Naive thymus-derived CD8-positive, alpha-beta T cell (primary cell): ENCODE results near the gene LKAAEAR1. TPM values are rescaled to one million over a fixed set of nuclear protein-coding genes. Genes with fewer than 3 reads are reported as not detected.

Experiments
- ATAC-seq, 2 donors: fragments of 150-1000 bp; cut with Tn5 transposase in 1 of 2; sonication (Bioruptor Pico), chemical (Tn5 transposase) in 1 of 2; 1 replicate in 1 of 2; 2 replicates in 1 of 2; pipeline ENCODE4 v1.10.0; 2021; ENCODE audit warnings: mild to moderate bottlenecking in 2 of 2, moderate library complexity in 2 of 2
- POLR2A ChIA-PET: fragments of 350-600 bp; sonication (Branson Sonifier 250); formaldehyde crosslinking; loops from one replicate; lab custom pipeline; 2021; ENCODE audit warnings: antibody characterized with exemption; lab: Charles Lee
- DNase-seq, 10 donors: peaks; one replicate each; pipeline versions ENCODE4 v3.0.0 to v3.0.0-alpha.2; 2020 to 2022
- H3K27ac Mint-ChIP-seq, 10 donors: one replicate each; pipeline ENCODE4 v1.8.0; 2020 to 2022; ENCODE audit warnings: mild to moderate bottlenecking in 10 of 10, mixed read lengths in 10 of 10, moderate library complexity in 4 of 10, inconsistent platforms in 1 of 10
- H3K27me3 Mint-ChIP-seq, 5 donors: one replicate each; pipeline ENCODE4 v1.8.0; 2021 to 2022; ENCODE audit warnings: mixed read lengths in 5 of 5
- H3K36me3 Mint-ChIP-seq, 3 donors: one replicate each; pipeline ENCODE4 v1.8.0; 2020 to 2022; ENCODE audit warnings: mixed read lengths in 3 of 3, mild to moderate bottlenecking in 2 of 3, inconsistent platforms in 1 of 3
- H3K4me1 Mint-ChIP-seq, 4 donors: one replicate each; pipeline ENCODE4 v1.8.0; 2021 to 2022; ENCODE audit warnings: mixed read lengths in 4 of 4
- H3K4me3 Mint-ChIP-seq, 10 donors: one replicate each; pipeline ENCODE4 v1.8.0; 2020 to 2022; ENCODE audit warnings: mild to moderate bottlenecking in 10 of 10, mixed read lengths in 10 of 10, moderate library complexity in 6 of 10, inconsistent platforms in 1 of 10
- H3K9me3 Mint-ChIP-seq, 9 donors: one replicate each; pipeline ENCODE4 v1.8.0; 2020 to 2022; ENCODE audit warnings: mixed read lengths in 9 of 9, mild to moderate bottlenecking in 3 of 9, inconsistent platforms in 1 of 9, moderate library complexity in 1 of 9
- polyA plus RNA-seq, 3 donors: library from polyadenylated mRNA; unstranded; fragments of 300-500 nt; fragmentation: Illumina TruSeq; gene quantifications; one replicate each; pipeline ENCODE4 v1.2.3, GENCODE V29; 2021
- total RNA-seq, 8 experiments: library from RNA in 2 of 8; stranded (reverse) in 2 of 8; gene quantifications; one replicate each; pipeline ENCODE4 v1.2.3 and lab custom pipeline; 2021 to 2026

Gene LKAAEAR1
- total and polyA plus RNA-seq, 5 experiments from 2014 or later = 0.63 to 1.1 TPM; not detected in 3

DNA sequence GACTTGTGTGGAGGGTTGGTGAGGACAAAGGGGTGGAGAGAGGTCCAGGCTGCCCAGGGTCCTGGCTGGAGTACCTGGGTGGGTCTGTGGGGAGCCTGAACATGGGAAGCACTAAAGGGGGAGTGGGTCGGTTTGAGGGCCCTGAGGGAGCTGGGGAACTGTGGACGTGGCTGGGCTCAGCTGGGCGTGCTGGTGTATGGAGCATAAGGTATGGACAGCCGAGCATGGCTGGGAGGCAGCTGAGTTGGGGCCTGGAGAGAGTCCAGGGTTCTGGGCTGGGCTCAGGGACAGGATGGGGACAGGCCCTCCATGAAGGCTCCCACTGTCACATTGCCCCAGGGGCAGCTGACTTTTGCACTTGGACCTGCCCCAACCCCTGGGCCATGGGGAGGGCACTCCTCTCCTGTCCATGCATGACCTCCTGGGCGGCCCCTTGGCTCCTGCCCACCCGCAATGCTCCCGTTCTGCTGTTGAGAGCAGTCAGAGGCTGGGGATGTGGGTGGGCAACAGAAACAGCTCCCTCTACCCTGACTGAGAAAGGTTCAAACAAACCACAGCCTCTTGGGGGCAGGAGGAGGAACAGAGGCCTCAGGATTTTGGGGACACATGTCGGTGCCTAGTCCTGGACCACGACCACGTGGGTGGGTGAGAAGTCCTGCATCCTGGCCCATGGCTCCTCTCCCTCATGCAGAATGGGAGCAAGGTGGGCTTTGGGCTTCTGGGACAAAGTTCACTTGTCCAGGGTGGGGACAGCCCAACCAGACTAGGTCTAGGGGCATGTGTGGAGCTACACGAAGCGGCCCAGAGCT, 43.8 kb downstream of the LKAAEAR1 start:
- POLR2A ChIA-PET = interaction anchor here (0.6 to 7.4 kb wide), 15 partner anchors 11 to 520 kb away, joined by 3 to 67 read pairs (median 10); partner anchors contain the start of genes GMEB2, LKAAEAR1, OPRL1 and PPDPF
- peak overlapping the region; percentile 67 to 90 (median 79) for H3K4me3 Mint-ChIP-seq
- peaks cover 33 to 57% (median 51%) of the 10 kb centered on the region in 4 donors for H3K4me1 Mint-ChIP-seq
- no peaks in the 10 kb centered on the region for H3K36me3 Mint-ChIP-seq
- DNase-seq (no peak), ATAC-seq (no peak)
- peaks cover 0 to 2% (median 0%) of the 10 kb centered on the region in 5 donors for H3K27me3 Mint-ChIP-seq
- H3K27ac Mint-ChIP-seq = peak overlapping the region in 8 of 10 donors; percentile 27 to 91 (median 76)
- H3K9me3 Mint-ChIP-seq = no peaks in the 10 kb centered on the region

- peaks cover 33 to 63% (median 54%) of the 10 kb centered on the region in 4 donors for H3K4me1 Mint-ChIP-seq
- no peak for ATAC-seq
- H3K27ac Mint-ChIP-seq = peak overlapping the region in 8 of 10 donors; percentile 34 to 87 (median 64)
- peak overlapping the region; percentile 59 to 90 (median 79) for H3K4me3 Mint-ChIP-seq
- POLR2A ChIA-PET = interaction anchor here (0.7 to 7.4 kb wide), 14 partner anchors 12 to 519 kb away, joined by 3 to 67 read pairs (median 10); partner anchors contain the start of genes GMEB2, LKAAEAR1, OPRL1 and PPDPF
- H3K27me3 Mint-ChIP-seq = peaks cover 0 to 2% (median 0%) of the 10 kb centered on the region in 5 donors
- no peaks in the 10 kb centered on the region for H3K36me3 Mint-ChIP-seq
- no peaks in the 10 kb centered on the region for H3K9me3 Mint-ChIP-seq
- DNase-seq = no peak
These were observed 44.7 kb downstream of the LKAAEAR1 start for GRCh38 chr20:64039293-64040160.

- Mint-ChIP-seq H3K4me3 (peak overlapping the region; percentile 45 to 90 (median 79)), H3K9me3 (no peaks in the 10 kb centered on the region), H3K27me3 (peaks cover 0 to 1% (median 0%) of the 10 kb centered on the region in 5 donors), H3K27ac (peak overlapping the region in 2 of 10 donors; percentile 83 to 87), H3K4me1 (peaks cover 33 to 65% (median 53%) of the 10 kb centered on the region in 4 donors), H3K36me3 (peaks cover 0 to 2% (median under 1%) of the 10 kb centered on the region in 3 donors)
- ATAC-seq (peak; percentile 54 to 79), DNase-seq (peak; percentile 65 to 82 (median 76))
- POLR2A ChIA-PET = interaction anchor here (0.6 to 7.4 kb wide), 18 partner anchors 10 to 302 kb away, joined by 3 to 67 read pairs (median 6); partner anchors contain the start of genes LIME1, LKAAEAR1, OPRL1 and PRPF6
These were observed 45.5 kb downstream of the LKAAEAR1 start for GRCh38 chr20:64038565-64039292.

- Mint-ChIP-seq H3K4me1 (peaks cover 33 to 62% (median 50%) of the 10 kb centered on the region in 4 donors), H3K27ac (peak overlapping the region in 1 of 10 donors; percentile 95), H3K27me3 (no peaks in the 10 kb centered on the region), H3K4me3 (peak overlapping the region in 6 of 10 donors; percentile 50 to 89 (median 74)), H3K36me3 (peaks cover 0 to 5% (median 2%) of the 10 kb centered on the region in 3 donors), H3K9me3 (no peaks in the 10 kb centered on the region)
- POLR2A ChIA-PET = interaction anchor here (0.6 to 7.4 kb wide), 16 partner anchors 10 to 302 kb away, joined by 3 to 67 read pairs (median 6); partner anchors contain the start of genes LIME1, OPRL1, PRPF6 and RGS19
- DNase-seq = peak in 1 of 10 donors; percentile 52
- ATAC-seq = peak; percentile 16 to 27
These were observed 46.0 kb downstream of the LKAAEAR1 start for GRCh38 chr20:64038224-64038564.

DNA sequence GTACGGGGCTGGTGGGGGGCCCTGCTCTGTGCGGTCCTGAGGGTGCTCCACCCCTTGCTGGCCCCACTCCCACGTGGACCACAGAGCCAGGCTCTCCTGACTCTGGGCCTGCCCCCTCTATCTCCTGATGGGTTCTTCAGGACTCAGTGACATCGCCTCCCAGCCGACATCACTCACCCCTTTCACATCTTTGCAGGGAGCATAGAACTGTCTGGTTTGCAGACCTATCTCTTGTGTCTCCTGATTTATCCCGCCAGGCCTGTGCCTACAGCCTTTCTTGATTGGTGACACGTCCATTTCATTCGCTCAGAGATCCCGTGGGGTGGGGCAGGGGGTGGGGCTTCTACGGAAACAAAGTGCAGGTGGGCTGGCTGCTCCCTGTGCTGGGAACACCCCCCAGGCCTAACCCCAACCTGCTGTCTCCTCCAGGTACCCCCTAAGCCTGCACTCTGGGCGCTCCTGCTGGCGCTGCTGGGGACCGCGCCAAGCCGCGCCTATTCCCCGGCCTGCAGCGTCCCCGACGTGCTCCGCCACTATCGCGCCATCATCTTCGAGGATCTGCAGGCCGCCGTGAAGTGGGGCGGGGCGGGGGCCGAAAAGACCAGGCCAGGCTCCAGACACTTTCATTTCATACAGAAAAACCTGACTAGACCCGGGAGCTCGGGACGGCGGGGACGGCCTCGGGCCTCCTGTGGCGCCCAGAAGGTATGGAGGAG, 46.5 kb downstream of the LKAAEAR1 start:
- Mint-ChIP-seq H3K36me3 (peaks cover 0 to 10% (median 2%) of the 10 kb centered on the region in 3 donors), H3K27ac (peak overlapping the region in 4 of 10 donors; percentile 58 to 95 (median 77)), H3K4me3 (peak overlapping the region; percentile 51 to 89 (median 72)), H3K9me3 (no peaks in the 10 kb centered on the region), H3K4me1 (peaks cover 33 to 63% (median 50%) of the 10 kb centered on the region in 4 donors), H3K27me3 (no peaks in the 10 kb centered on the region)
- POLR2A ChIA-PET = interaction anchor here (0.6 to 7.4 kb wide), 14 partner anchors 9 to 301 kb away, joined by 3 to 67 read pairs (median 4); partner anchors contain the start of genes LIME1, PRPF6, SAMD10 and SOX18
- peak in 1 of 2 donors; percentile 24 for ATAC-seq
- DNase-seq = peak in 1 of 10 donors; percentile 41

DNA sequence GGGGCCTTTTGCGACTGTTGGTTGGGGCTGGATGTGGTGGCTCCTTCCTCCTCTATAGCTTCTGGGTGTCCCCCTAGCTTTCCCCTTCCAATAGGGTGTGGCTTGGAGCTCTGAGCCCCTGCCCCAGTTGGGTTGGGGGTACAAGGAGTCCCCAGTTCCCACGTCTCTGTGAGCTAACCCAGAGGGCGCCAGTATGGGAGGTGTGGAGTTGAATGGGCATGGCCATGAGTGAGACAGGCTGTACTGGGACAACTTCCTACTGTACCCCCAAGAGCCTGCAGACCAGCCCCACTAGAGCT, 47.0 kb downstream of the LKAAEAR1 start:
- Mint-ChIP-seq H3K27me3 (no peaks in the 10 kb centered on the region), H3K9me3 (no peaks in the 10 kb centered on the region), H3K4me3 (peak overlapping the region in 8 of 10 donors; percentile 37 to 89 (median 72)), H3K27ac (peak overlapping the region in 4 of 10 donors; percentile 70 to 95 (median 78)), H3K36me3 (peaks cover 0 to 14% (median 2%) of the 10 kb centered on the region in 3 donors), H3K4me1 (peaks cover 36 to 62% (median 50%) of the 10 kb centered on the region in 4 donors)
- ATAC-seq (no peak), DNase-seq (no peak)
- POLR2A ChIA-PET = interaction anchor here (0.5 to 7.4 kb wide), 7 partner anchors 14 to 56 kb away, joined by 4 to 67 read pairs (median 4); partner anchors contain the start of genes LKAAEAR1, PRPF6, SAMD10 and TCEA2

- peak overlapping the region in 5 of 10 donors; percentile 25 to 89 (median 48) for H3K4me3 Mint-ChIP-seq
- H3K36me3 Mint-ChIP-seq = peaks cover 0 to 20% (median 2%) of the 10 kb centered on the region in 3 donors
- ATAC-seq (no peak), DNase-seq (no peak)
- no peaks in the 10 kb centered on the region for H3K9me3 Mint-ChIP-seq
- H3K4me1 Mint-ChIP-seq = peaks cover 36 to 57% (median 50%) of the 10 kb centered on the region in 4 donors
- POLR2A ChIA-PET = interaction anchor here (0.5 to 7.4 kb wide), 8 partner anchors 13 to 56 kb away, joined by 3 to 67 read pairs (median 4); partner anchors contain the start of genes LKAAEAR1, PRPF6, SAMD10 and TCEA2
- no peaks in the 10 kb centered on the region for H3K27me3 Mint-ChIP-seq
- peak overlapping the region in 6 of 10 donors; percentile 46 to 95 (median 60) for H3K27ac Mint-ChIP-seq
These were observed 47.6 kb downstream of the LKAAEAR1 start for GRCh38 chr20:64036346-64037198.

DNA sequence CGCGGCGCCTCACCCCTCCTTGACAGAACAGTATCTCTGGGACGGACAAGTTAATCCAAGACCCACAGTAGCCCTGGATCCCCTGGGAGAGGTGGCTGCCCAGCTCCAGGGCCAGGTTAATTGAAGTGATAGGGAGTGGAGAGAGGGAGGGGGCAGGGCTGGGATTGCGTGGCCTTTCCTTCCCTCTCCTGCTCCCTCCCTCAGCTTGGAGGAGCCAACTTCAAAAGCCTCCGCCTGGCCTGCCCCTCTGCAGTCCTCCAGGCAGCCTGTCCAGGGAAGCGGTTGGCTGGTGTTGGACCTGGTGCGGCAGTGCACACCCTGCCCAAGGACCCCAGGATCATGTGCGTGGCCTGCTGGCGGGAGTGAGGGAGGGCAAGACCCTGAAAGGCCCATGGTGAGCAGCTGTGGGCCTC, 48.3 kb downstream of the LKAAEAR1 start, which contains the start of gene C20orf204:
TSS of gene C20orf204 (plus strand) at position 250 of the 413 bp plus-strand sequence. CDS start at position 392, 142 bp downstream.
- Mint-ChIP-seq H3K36me3 (peaks cover 0 to 24% (median 5%) of the 10 kb centered on the region in 3 donors), H3K27me3 (no peaks in the 10 kb centered on the region), H3K9me3 (no peaks in the 10 kb centered on the region), H3K27ac (peak within 1 kb of the TSS; percentile 74 to 95 (median 90)), H3K4me1 (peaks cover 34 to 50% (median 46%) of the 10 kb centered on the region in 4 donors), H3K4me3 (peak within 1 kb of the TSS; percentile 46 to 89 (median 69))
- ATAC-seq = no peak
- DNase-seq = no peak
- POLR2A ChIA-PET = interaction anchor here (0.6 to 7.4 kb wide), 6 partner anchors 13 to 55 kb away, joined by 3 to 67 read pairs (median 4); partner anchors contain the start of genes LKAAEAR1, PRPF6, SAMD10 and TCEA2

DNA sequence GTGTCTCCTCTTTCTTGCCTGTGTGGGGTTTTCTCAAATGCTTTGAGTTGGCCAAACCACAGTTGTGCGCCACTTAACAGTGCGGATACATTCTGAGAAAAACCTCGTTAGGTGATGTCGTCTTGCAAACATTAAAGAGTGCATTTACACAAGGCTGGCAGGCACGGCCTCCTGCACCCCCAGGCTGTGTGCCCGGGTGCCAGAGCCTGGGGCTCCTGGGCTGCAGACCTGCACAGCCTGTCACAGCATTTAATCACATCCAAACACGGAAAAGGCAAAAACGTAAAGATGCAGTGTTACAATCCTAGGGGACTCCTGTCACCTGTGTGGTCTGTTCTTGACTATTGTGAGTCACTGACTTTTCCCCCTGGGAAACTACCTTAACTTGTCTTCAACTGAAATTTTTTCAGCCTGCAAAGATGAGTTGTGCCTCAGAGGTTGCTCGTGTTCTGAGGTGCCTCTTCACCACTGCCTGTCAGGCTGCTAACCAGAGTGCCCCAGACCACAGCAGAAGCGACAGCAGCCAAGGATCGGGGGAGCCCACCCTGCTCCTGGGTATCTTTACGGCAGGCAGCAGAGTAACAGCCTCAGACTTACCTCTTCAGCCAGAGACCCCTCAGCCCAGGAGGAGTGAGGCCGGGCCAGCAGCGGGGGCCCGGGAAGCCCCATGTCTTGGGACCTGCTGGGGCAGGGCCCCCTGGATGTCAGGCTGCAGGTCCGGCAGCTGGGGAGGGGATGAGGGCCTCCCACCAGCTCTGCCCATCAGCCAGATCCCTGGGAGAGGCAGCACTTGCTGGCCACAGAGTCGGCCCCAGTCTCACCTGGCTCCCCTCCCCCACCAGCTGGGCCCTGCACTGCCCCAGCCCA, 48.9 kb downstream of the LKAAEAR1 start:
- ATAC-seq = peak; percentile 29 to 61
- no peaks in the 10 kb centered on the region for H3K27me3 Mint-ChIP-seq
- peaks cover 0 to 31% (median 6%) of the 10 kb centered on the region in 3 donors for H3K36me3 Mint-ChIP-seq
- peaks cover 32 to 47% (median 41%) of the 10 kb centered on the region in 4 donors for H3K4me1 Mint-ChIP-seq
- POLR2A ChIA-PET = interaction anchor here (1.7 to 7.4 kb wide), 3 partner anchors 12 to 55 kb away, joined by 4 to 67 read pairs (median 4); partner anchors contain the start of genes LKAAEAR1, PRPF6 and SAMD10
- no peaks in the 10 kb centered on the region for H3K9me3 Mint-ChIP-seq
- DNase-seq = peak in 6 of 10 donors; percentile 25 to 70 (median 54)
- peak overlapping the region; percentile 74 to 95 (median 90) for H3K27ac Mint-ChIP-seq
- H3K4me3 Mint-ChIP-seq = peak overlapping the region; percentile 46 to 86 (median 68)
